Cardiac fibroblast (primary cell): ENCODE measurements around the gene CCNA2.

ENCODE experiments used
- DNase-seq, 2 donors: peaks; one replicate each; pipeline versions ENCODE4 v3.0.0 to v3.0.0-alpha.2; 2010; ENCODE audit warnings: low read depth in 2 of 2
- H3K4me3 ChIP-seq, 2 donors: replicated peaks in 1 of 2; 1 replicate in 1 of 2; 2 replicates in 1 of 2; pipeline ENCODE4 v1.5.1; 2011; ENCODE audit warnings: low read depth in 2 of 2, low read length in 2 of 2, mild to moderate bottlenecking in 2 of 2, moderate library complexity in 1 of 2
- TF ChIP-seq, protein P1 (sequence below): IDR thresholded peaks from one replicate; pipeline ENCODE4 v1.5.1; 2011; ENCODE audit warnings: low read depth, mild to moderate bottlenecking, low read length, inconsistent platforms

The CCNA2 gene

DNA sequence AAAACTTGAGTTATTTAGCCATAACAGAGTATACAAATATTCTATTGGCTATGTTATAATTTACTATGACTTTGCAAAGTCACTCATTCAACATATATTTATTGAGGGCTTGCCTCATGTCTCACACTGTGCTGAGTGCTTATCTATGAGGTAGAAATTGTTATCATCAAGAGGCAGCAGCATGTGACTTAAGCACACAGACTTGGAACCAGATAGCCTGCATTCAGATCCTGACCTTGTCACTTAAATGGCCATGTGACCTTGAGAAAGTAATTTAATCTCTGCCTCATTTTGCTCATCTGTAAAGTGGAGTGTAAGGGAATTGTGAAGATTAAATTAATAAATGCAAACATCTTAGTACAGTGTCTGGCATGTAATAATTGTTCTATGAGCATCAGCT lies 32.7 kb downstream of the CCNA2 start:
- no peak for DNase-seq
- TF ChIP-seq, protein P1, sequence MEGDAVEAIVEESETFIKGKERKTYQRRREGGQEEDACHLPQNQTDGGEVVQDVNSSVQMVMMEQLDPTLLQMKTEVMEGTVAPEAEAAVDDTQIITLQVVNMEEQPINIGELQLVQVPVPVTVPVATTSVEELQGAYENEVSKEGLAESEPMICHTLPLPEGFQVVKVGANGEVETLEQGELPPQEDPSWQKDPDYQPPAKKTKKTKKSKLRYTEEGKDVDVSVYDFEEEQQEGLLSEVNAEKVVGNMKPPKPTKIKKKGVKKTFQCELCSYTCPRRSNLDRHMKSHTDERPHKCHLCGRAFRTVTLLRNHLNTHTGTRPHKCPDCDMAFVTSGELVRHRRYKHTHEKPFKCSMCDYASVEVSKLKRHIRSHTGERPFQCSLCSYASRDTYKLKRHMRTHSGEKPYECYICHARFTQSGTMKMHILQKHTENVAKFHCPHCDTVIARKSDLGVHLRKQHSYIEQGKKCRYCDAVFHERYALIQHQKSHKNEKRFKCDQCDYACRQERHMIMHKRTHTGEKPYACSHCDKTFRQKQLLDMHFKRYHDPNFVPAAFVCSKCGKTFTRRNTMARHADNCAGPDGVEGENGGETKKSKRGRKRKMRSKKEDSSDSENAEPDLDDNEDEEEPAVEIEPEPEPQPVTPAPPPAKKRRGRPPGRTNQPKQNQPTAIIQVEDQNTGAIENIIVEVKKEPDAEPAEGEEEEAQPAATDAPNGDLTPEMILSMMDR = no peak

DNA sequence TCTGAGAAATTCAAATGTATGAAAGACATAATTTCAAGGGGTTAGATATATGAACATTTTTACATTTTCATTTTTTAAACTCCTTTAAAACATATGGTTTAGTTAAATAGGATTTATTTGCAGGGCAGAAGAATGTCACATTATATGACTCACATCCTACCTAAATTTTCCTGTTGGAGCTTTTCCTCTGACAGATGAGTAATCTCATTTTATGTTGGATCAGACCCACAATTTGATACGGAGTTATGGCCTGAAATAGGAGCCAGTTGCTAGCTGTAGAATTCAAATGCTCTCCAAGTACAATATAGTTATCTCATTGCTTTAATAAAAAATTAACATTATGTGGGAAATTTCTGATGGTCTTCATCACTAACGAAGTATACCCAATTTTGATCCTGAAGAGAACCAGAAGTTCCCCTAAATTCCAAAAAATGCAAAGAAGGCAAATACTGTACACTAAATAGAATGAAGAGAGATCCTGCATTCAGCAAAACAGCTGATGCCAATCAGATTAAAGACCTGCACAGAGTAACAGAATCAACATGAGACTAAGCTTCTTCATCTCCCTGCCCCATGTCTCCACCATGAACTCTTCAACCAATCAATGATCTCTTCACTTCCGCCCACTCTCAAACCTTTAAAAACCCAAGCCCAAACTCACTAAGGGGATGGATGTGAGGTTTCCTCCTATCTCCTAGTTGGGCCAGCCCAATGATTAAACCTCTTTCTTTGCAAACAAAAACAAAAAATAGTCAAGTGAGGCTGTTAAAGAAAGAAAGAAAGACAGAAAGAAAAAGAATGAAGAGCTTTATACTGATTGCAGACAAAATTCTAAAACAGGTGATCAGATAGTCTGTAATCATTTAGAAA lies 33.5 kb downstream of the CCNA2 start:
- peak; percentile 71 to 78 for DNase-seq
- no peak overlapping the region for H3K4me3 ChIP-seq
- TF ChIP-seq, protein P1 = no peak

More for the DNA sequence above, 32.7 kb downstream of the CCNA2 start:
- H3K4me3 ChIP-seq = no peak overlapping the region

DNA sequence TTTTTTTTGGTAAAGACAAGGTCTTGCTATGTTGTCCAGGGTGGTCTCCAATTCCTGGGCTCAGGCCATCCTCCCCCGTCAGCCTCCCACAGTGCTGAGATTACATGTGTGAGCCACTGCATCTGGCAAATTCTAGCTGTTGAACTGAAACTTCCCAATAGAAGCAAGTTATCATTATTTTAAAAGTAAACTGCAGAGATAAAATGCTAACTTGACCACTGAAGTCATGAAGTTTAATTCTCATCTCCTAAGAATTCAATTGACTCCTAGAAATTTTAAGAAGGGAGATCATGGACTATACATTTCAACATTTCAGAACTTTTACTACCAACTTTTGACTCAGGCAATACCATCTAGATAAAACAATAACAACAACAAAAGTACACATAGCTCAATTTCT lies 34.2 kb downstream of the CCNA2 start:
- no peak overlapping the region for H3K4me3 ChIP-seq
- no peak for DNase-seq
- TF ChIP-seq, protein P1 = no peak

DNA sequence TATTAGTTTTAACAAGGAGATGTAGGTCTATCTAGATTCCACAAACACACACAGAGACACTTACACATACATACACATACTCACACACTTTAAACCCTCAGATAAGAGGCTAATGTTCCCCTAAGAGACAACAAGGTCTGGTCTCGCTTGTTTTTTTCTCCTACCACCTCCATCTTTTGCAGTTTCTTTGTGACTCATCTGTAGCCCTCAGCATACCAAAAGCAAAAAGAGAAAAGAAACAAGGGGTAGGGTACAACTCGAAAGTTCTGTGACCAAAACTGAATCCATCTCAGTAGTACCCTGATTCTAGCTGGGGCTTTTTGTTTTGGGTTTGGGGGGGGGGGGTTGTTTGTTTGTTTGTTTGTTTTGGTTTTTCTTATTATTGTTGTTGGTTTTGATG lies 34.8 kb downstream of the CCNA2 start:
- DNase-seq = no peak
- TF ChIP-seq, protein P1 = no peak
- no peak overlapping the region for H3K4me3 ChIP-seq

DNA sequence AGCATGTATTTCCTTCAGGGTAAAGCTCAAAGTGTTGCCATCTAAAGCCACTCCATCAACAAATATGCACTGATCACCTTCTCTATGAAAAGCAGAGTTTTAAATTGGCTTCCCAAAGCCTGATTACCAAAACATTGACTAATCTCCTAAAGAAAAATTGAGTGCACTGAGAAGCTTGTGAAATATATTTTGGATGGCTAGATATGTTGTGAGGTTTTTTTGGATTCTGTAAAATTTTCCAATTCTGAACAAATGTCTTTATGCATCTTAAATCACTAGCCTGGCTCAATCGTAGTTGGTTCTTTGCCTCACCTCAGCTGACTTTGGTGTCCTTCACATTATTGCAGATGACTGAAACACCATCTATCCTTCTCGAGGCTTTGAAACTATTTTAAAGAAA lies 37.5 kb downstream of the CCNA2 start:
- no peak overlapping the region for H3K4me3 ChIP-seq
- TF ChIP-seq, protein P1 = no peak
- no peak for DNase-seq

DNA sequence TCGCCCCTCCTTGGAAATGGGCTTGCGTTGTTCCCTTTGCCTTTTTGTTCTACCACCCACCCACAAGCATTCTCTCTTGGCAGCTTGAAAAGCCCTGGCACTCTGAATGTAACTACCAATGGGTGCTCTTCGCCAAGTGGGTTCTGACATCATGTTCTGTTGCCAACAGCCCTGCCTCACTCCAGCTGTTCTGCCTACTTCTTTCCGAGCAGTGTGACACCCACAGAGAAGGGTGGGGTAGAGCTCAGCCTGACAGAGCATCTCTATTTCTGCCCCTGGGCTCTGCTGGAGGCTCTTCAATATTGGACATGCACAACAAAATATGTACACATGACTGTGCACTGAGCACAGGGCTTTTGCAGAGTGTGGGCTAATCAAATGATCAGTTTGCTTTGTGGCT lies 38.2 kb downstream of the CCNA2 start:
- H3K4me3 ChIP-seq = no peak overlapping the region
- TF ChIP-seq, protein P1 = no peak
- DNase-seq = peak; percentile 68 to 87
